Stimulated activated naive CD4-positive, alpha-beta T cell (primary cell): Measurements from ENCODE around the gene CAMK2N1.

ENCODE experiments used
- DNase-seq, 6 experiments: peaks; one replicate each; lab custom pipeline; 2025; lab: John Stamatoyannopoulos, UW

The CAMK2N1 gene

GRCh38 chr1:20443703-20444586 lies 42.1 kb downstream of the CAMK2N1 start:
- no peak for DNase-seq

GRCh38 chr1:20442920-20443625 lies 42.9 kb downstream of the CAMK2N1 start:
- no peak for DNase-seq

- peak in 5 of 6 experiments; percentile 3 to 19 (median 13) for DNase-seq
Observed at GRCh38 chr1:20440785-20441200, 45.2 kb downstream of the CAMK2N1 start.

GRCh38 chr1:20439282-20439681 lies 46.7 kb downstream of the CAMK2N1 start:
- DNase-seq = no peak

GRCh38 chr1:20437640-20438039 lies 48.4 kb downstream of the CAMK2N1 start:
- DNase-seq = no peak

- no peak for DNase-seq
Observed at GRCh38 chr1:20432891-20433290, 53.1 kb downstream of the CAMK2N1 start.
